Upper lobe of right lung (tissue), 1 donor: ENCODE measurements around the gene PSMB10. TPM values are rescaled to one million over a fixed set of nuclear protein-coding genes. Genes with fewer than 3 reads are reported as not detected.

ENCODE experiments used
- ATAC-seq: fragments of 200-7000 bp; cut with Tn5 transposase; one replicate; pipeline ENCODE4 v1.9.1; 2020; ENCODE audit warnings: mild to moderate bottlenecking, moderate library complexity
- DNase-seq: peaks from one replicate; pipeline ENCODE4 v3.0.0-alpha.2; 2020
- H3K27ac ChIP-seq: fragments of 200-600 bp; one replicate; pipeline ENCODE4 v1.8.0; 2022
- H3K27me3 ChIP-seq: fragments of 200-600 bp; one replicate; pipeline ENCODE4 v1.8.0; 2022; ENCODE audit warnings: mild to moderate bottlenecking
- H3K36me3 ChIP-seq: fragments of 200-600 bp; one replicate; pipeline ENCODE4 v1.8.0; 2022
- H3K4me1 ChIP-seq: fragments of 200-600 bp; one replicate; pipeline ENCODE4 v1.8.0; 2022
- H3K4me3 ChIP-seq: fragments of 200-600 bp; one replicate; pipeline ENCODE4 v1.8.0; 2022; ENCODE audit warnings: mild to moderate bottlenecking
- H3K9me3 ChIP-seq: fragments of 200-600 bp; one replicate; pipeline ENCODE4 v1.8.0; 2022
- CTCF ChIP-seq: fragments of 200-600 bp; IDR thresholded peaks from one replicate; pipeline ENCODE4 v1.8.0; 2022; ENCODE audit warnings: antibody characterized with exemption
- intact Hi-C: fragments of 100-400 bp; cut with DNase I; formaldehyde crosslinking; loops from one replicate; pipeline ENCODE4 v1.11.0; 2022
- total RNA-seq: library from RNA; stranded (reverse); fragmentation: NEBNext Ultra II Directional; extraction: Animal tissue kit (Norgen Biotek cat#: 25700); gene quantifications from one replicate; pipeline ENCODE4 v1.2.1, GENCODE V29; 2021
- donor health status: DM: no; HTN: yes; CAD: no; lungs with severe emphysema.

PSMB10 gene
- total RNA-seq, 1 donor from 2014 or later = 71.6 TPM

GRCh38 chr16:67885545-67885944, 51.1 kb downstream of the PSMB10 start:
- no peak overlapping the region for H3K27ac ChIP-seq
- H3K27me3 ChIP-seq = no peaks in the 10 kb centered on the region
- DNase-seq (no peak), ATAC-seq (no peak)
- H3K9me3 ChIP-seq = no peaks in the 10 kb centered on the region
- peaks cover 37% of the 10 kb centered on the region for H3K36me3 ChIP-seq
- no peak overlapping the region for H3K4me3 ChIP-seq
- TF ChIP-seq CTCF = no peak
- intact Hi-C loops = loop anchor here (10.0 kb wide), 1 partner anchor 159 kb away; no protein-coding TSS in a partner anchor
- H3K4me1 ChIP-seq = peaks cover 4% of the 10 kb centered on the region

GRCh38 chr16:67884684-67885083, 52.0 kb downstream of the PSMB10 start, which contains the start of gene NRN1L:
TSS of gene NRN1L (plus strand) at chr16:67884885. CDS start at chr16:67884904, 19 bp downstream.
- DNase-seq = peak; percentile 91
- TF ChIP-seq CTCF = no peak
- no peaks in the 10 kb centered on the region for H3K9me3 ChIP-seq
- peak; percentile 84 for ATAC-seq
- no peak within 1 kb of the TSS for H3K4me3 ChIP-seq
- H3K27ac ChIP-seq = peak within 1 kb of the TSS; percentile 24
- intact Hi-C loops = loop anchor here (10.0 kb wide), 1 partner anchor 160 kb away; no protein-coding TSS in a partner anchor
- H3K36me3 ChIP-seq = peaks cover 46% of the 10 kb centered on the region
- no peaks in the 10 kb centered on the region for H3K27me3 ChIP-seq
- peaks cover 4% of the 10 kb centered on the region for H3K4me1 ChIP-seq

Other genes with a start within 250 kb of the PSMB10 start
- 18.2 TPM for gene GFOD2, start 217.5 kb downstream of the PSMB10 start, total RNA-seq
- gene RANBP10, start 130.3 kb downstream of the PSMB10 start, total RNA-seq = 19.2 TPM
- gene TSNAXIP1, start 130.0 kb downstream of the PSMB10 start, total RNA-seq = 0.55 TPM
- 25.1 TPM for gene THAP11, start 94.5 kb downstream of the PSMB10 start, total RNA-seq
- gene NUTF2, start 89.9 kb downstream of the PSMB10 start, total RNA-seq = 55.0 TPM
- 30.0 TPM for gene CENPT, start 89.2 kb downstream of the PSMB10 start, total RNA-seq
- gene EDC4, start 63.8 kb downstream of the PSMB10 start, total RNA-seq = 48.8 TPM
- gene NRN1L, start 52.0 kb downstream of the PSMB10 start, total RNA-seq = 0.69 TPM
- gene PSKH1, start 43.6 kb downstream of the PSMB10 start, total RNA-seq = 29.7 TPM
- gene CTRL, start 5.0 kb downstream of the PSMB10 start, total RNA-seq = 0.96 TPM
- gene LCAT, start 7.3 kb upstream of the PSMB10 start, total RNA-seq = 40.2 TPM
- gene SLC12A4, start 31.8 kb upstream of the PSMB10 start, total RNA-seq = 102 TPM
- not detected for gene DPEP3, start 43.6 kb upstream of the PSMB10 start, total RNA-seq
- gene DPEP2, start 62.6 kb upstream of the PSMB10 start, total RNA-seq = 16.4 TPM
- not detected for gene DPEP2NB, start 79.1 kb upstream of the PSMB10 start, total RNA-seq
- 9.9 TPM for gene DDX28, start 86.4 kb upstream of the PSMB10 start, total RNA-seq
- 11.2 TPM for gene DUS2, start 86.4 kb upstream of the PSMB10 start, total RNA-seq
- 74.5 TPM for gene NFATC3, start 148.5 kb upstream of the PSMB10 start, total RNA-seq